22Rv1 (cell line): ENCODE data around the gene PLXNA2.

Experiments used
- ZFX ChIP-seq: fragments of 450-650 bp; IDR thresholded peaks from 2 replicates; pipeline ENCODE4 v1.6.1; 2017; ENCODE audit warnings: antibody characterized with exemption, borderline replicate concordance
- TF ChIP-seq, protein P1 (sequence below): fragments of 450-650 bp; IDR thresholded peaks from 2 replicates; pipeline ENCODE4 v1.5.1; 2017; ENCODE audit warnings: mild to moderate bottlenecking

DNA sequence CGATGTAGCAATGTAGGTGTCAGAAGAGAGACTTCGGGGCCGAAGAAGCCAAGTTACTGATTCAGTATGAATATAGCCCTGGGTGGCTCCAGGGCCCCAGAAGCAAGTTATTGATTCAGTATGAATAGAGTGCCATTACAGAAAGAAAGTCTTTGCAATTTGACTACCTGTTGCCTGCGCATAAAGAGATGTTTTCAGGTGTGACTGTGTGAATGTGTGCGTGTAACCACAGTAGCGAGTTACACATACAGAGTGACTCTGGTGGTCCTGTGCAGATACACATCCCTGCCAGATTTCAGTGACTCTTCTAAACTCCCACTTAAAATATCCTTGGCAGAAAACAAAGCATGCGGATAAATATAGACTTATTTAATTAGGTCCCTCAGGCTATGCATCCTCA lies 190.5 kb downstream of the PLXNA2 start:
- TF ChIP-seq, protein P1, sequence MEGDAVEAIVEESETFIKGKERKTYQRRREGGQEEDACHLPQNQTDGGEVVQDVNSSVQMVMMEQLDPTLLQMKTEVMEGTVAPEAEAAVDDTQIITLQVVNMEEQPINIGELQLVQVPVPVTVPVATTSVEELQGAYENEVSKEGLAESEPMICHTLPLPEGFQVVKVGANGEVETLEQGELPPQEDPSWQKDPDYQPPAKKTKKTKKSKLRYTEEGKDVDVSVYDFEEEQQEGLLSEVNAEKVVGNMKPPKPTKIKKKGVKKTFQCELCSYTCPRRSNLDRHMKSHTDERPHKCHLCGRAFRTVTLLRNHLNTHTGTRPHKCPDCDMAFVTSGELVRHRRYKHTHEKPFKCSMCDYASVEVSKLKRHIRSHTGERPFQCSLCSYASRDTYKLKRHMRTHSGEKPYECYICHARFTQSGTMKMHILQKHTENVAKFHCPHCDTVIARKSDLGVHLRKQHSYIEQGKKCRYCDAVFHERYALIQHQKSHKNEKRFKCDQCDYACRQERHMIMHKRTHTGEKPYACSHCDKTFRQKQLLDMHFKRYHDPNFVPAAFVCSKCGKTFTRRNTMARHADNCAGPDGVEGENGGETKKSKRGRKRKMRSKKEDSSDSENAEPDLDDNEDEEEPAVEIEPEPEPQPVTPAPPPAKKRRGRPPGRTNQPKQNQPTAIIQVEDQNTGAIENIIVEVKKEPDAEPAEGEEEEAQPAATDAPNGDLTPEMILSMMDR: no peak
- no peak for TF ChIP-seq ZFX
